ENCODE data around the gene SLC2A1.

The SLC2A1 gene

GRCh38 chr1:42958488-42959319 lies at the start of gene SLC2A1:
SLC2A1 (minus strand) TSS chr1:42958868; CDS start chr1:42958651, 217 bp downstream.
- DNase-seq (ENCODE audit: low spot score) = peak; percentile 91

- DNase-seq (ENCODE audit: low spot score) = no peak
Observed at GRCh38 chr1:43007377-43008114, 48.9 kb upstream of the SLC2A1 start.

- DNase-seq (ENCODE audit: low spot score) = no peak
Observed at GRCh38 chr1:43005460-43006361, 47.0 kb upstream of the SLC2A1 start.

- no peak for DNase-seq (ENCODE audit: low spot score)
Observed at GRCh38 chr1:43004587-43005459, 46.2 kb upstream of the SLC2A1 start.

- DNase-seq (ENCODE audit: low spot score) = no peak
Observed at GRCh38 chr1:43002766-43003165, 44.1 kb upstream of the SLC2A1 start.

- DNase-seq (ENCODE audit: low spot score) = no peak
Observed at GRCh38 chr1:43002116-43002515, 43.4 kb upstream of the SLC2A1 start.

GRCh38 chr1:43001434-43001833 lies 42.8 kb upstream of the SLC2A1 start:
- DNase-seq (ENCODE audit: low spot score) = no peak

- DNase-seq (ENCODE audit: low spot score) = no peak
Observed at GRCh38 chr1:43000271-43000670, 41.6 kb upstream of the SLC2A1 start.

- no peak for DNase-seq (ENCODE audit: low spot score)
Observed at GRCh38 chr1:42999308-42999707, 40.6 kb upstream of the SLC2A1 start.

- no peak for DNase-seq (ENCODE audit: low spot score)
Observed at GRCh38 chr1:42998386-42998785, 39.7 kb upstream of the SLC2A1 start.

GRCh38 chr1:42996384-42996970 lies 37.8 kb upstream of the SLC2A1 start:
- DNase-seq (ENCODE audit: low spot score) = no peak

GRCh38 chr1:42993502-42994136 lies 35.0 kb upstream of the SLC2A1 start:
- DNase-seq (ENCODE audit: low spot score) = no peak

- no peak for DNase-seq (ENCODE audit: low spot score)
Observed at GRCh38 chr1:42992054-42992571, 33.4 kb upstream of the SLC2A1 start.

GRCh38 chr1:42990757-42991346 lies 32.2 kb upstream of the SLC2A1 start:
- DNase-seq (ENCODE audit: low spot score) = no peak

GRCh38 chr1:42983693-42984092 lies 25.0 kb upstream of the SLC2A1 start:
- no peak for DNase-seq (ENCODE audit: low spot score)

- DNase-seq (ENCODE audit: low spot score) = no peak
Observed at GRCh38 chr1:42983253-42983652, 24.6 kb upstream of the SLC2A1 start.

- no peak for DNase-seq (ENCODE audit: low spot score)
Observed at GRCh38 chr1:42982641-42983040, 24.0 kb upstream of the SLC2A1 start.

GRCh38 chr1:42981871-42982270 lies 23.2 kb upstream of the SLC2A1 start:
- DNase-seq (ENCODE audit: low spot score) = no peak

- DNase-seq (ENCODE audit: low spot score) = no peak
Observed at GRCh38 chr1:42981255-42981805, 22.7 kb upstream of the SLC2A1 start.

Data from HuH-7.5 (cell line).